GM10266 (cell line): ENCODE results near the gene SLC38A9.
"Not testable (repeated sequence)": the region's sequence is repeated elsewhere in the genome, so short reads cannot be mapped to it uniquely, and the experiment has no call there.

Experiments used
- DNase-seq: peaks from one replicate; pipeline ENCODE4 v3.0.0; 2012; ENCODE audit errors: extremely low spot score
- CTCF ChIP-seq: IDR thresholded peaks from 2 replicates; pipeline ENCODE4 v1.5.1; 2012; ENCODE audit warnings: mild to moderate bottlenecking, low read depth; ENCODE audit not compliant: control insufficient read depth, insufficient read depth; ENCODE audit errors: missing control alignments

Gene SLC38A9

GRCh38 chr5:55706230-55706629 lies 5.9 kb downstream of the SLC38A9 start:
- DNase-seq: no peak
- no peak for TF ChIP-seq CTCF

DNA sequence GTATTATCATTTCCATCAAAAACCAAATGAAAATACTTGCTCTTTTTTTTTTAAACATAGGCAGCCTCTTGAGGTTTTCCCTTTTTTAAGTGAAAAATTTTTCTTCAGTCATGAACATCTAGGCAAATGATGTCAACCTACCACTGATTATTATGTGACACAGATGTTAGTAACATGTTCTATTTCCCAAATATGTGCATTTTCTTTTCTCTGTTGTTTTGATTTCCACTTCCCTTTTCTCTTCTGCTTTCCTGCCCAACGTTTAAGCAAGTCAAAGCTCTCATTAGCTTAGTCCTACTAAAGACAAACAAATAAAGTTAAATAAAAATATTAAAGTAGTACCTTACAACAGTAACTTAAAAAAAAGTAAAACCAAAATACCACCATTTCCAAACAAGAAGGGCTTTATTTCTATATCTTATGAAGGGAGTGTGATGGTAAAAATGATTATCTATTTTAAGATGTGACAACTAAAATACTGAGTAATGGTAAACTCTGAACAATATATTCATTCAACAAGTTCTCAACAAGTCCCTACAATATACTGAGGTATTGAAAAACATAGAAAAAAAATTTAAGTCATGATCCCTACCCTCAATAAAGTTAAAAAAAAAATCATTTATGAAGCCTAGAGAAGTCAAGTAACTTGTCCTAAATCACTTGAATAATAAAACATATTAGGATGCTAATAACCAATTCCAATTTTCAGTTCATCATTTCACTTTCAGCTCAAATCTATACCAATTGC lies 9.4 kb downstream of the SLC38A9 start:
- no peak for TF ChIP-seq CTCF
- DNase-seq: no peak

DNA sequence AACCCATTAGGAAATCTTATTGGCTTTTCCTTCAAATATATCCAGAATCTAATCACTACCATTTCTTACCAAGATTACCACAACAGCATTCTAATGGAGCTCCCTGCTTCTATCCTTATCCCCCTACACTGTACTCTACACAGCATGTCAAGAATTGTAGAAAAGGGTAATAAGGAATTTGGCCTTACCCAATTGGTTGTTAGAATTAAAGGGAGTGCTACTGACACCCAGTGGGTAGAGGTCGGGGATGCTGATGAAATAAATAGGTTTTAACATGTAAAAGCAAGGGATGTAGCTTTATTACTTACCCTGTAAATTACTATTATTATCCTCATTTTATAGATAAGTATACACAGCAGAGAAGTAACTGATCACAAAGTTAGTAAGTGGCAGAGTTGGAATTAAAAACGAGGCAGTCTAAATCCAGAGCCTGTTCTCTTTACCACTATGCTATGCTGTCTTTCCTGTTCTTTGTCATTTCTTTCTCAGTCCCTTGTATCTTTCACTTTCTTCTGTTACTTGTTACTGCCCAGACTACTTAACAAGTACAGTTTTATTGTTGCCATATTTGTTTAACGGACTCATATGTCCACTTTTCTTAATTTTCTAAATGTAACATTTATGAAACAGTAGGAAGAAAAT lies 10.5 kb downstream of the SLC38A9 start:
- no peak for TF ChIP-seq CTCF
- no peak for DNase-seq

GRCh38 chr5:55700745-55701144 lies 11.4 kb downstream of the SLC38A9 start:
- no peak for TF ChIP-seq CTCF
- DNase-seq: no peak

DNA sequence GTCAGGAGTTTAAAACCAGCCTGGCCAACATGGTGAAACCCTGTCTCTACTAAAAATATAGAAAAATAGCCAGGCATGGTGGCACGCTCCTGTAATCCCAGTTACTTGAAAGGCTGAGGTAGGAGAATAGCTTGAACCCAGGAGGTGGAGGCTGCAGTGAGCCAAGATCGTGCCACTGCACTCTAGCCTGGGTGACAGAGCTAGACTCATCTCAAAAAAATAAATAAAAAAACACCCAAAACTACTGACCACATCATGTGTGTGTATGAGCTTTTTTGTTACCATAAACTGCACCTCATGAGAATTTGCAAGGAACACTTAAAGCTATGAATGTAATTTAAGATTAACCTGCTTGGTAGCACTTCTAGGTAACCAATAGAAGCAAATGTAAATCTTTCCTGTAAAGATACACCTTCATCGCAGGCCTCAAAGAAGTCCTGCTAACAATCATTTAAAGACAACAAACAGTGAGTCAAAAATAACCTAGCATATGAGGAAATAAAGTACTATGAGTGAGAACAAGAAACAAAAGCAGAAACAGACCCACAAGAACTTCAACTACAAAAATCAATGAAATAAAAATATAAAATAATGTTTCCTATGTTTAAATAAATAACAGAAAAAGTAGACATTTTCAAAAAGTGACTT lies 13.0 kb downstream of the SLC38A9 start:
- no peak for DNase-seq
- TF ChIP-seq CTCF: no peak

DNA sequence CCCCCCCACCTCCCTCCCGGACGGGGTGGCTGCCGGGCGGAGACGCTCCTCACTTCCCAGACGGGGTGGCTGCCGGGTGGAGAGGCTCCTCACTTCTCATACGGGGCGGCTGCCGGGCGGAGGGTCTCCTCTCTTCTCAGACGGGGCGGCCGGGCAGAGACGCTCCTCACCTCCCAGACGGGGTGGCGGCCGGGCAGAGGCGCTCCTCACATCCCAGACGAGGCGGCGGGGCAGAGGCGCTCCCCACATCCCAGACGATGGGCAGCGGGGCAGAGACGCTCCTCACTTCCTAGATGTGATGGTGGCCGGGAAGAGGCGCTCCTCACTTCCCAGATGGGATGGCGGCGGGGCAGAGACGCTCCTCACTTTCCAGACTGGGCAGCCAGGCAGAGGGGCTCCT lies 15.4 kb downstream of the SLC38A9 start:
- not testable (repeated sequence) for DNase-seq

DNA sequence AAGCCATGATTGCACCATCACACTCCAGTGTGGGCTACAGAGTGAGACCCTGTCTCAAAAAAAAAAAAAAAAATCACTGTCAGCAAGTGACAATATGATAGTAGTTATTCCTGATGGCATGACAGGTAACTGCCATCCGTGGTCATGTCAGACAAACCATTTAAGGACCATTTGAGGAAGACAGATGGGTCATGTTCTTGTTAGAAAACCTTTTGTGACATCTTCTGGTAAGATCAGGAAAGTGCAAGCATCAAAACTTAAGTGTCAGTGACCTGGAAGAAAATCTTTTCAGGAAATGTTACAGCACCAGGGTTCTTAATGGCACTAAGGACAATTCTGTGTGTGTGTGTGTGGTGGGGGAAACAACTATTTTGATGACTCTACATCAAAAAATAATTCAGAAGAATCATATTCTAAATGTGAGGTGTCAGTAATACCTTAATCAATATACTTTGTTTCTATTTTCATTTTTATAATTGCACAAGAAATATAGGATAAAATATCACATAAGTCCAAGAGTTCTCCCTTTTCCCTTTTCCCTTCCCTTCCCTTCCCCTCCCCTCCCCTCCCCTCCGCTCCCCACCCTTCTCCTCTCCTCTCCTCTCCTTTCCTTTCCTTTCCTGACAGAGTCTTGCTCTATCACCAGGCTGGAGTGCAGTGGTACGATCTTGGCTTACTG lies 17.8 kb downstream of the SLC38A9 start:
- peak; percentile 42 for DNase-seq
- TF ChIP-seq CTCF: peak; percentile 54
